ENCODE data around the gene LIN28B.

The LIN28B gene

GRCh38 chr6:105034470-105034869, 77.6 kb downstream of the LIN28B start:
- Histone ChIP-seq H3K27me3 (ENCODE audit: insufficient read depth, poor library complexity, severe bottlenecking) (no peaks in the 10 kb centered on the region), H3K27ac (replicated peaks) (no peak overlapping the region), H3K4me3 (replicated peaks; ENCODE audit: insufficient read depth, low read length) (no peak overlapping the region)
- no peak for DNase-seq (ENCODE audit: low read depth in 1 of 2, low spot score in 1 of 2)
- TF ChIP-seq GABPA (IDR thresholded peaks at IDR 0.05; ENCODE audit: low read depth) = no peak
- TF ChIP-seq REST (IDR thresholded peaks at IDR 0.05; ENCODE audit: insufficient replicate concordance, low read depth) = no peak
- TF ChIP-seq SPI1 (IDR thresholded peaks at IDR 0.05; ENCODE audit: borderline replicate concordance, low read depth) = no peak
- TF ChIP-seq, protein P1, sequence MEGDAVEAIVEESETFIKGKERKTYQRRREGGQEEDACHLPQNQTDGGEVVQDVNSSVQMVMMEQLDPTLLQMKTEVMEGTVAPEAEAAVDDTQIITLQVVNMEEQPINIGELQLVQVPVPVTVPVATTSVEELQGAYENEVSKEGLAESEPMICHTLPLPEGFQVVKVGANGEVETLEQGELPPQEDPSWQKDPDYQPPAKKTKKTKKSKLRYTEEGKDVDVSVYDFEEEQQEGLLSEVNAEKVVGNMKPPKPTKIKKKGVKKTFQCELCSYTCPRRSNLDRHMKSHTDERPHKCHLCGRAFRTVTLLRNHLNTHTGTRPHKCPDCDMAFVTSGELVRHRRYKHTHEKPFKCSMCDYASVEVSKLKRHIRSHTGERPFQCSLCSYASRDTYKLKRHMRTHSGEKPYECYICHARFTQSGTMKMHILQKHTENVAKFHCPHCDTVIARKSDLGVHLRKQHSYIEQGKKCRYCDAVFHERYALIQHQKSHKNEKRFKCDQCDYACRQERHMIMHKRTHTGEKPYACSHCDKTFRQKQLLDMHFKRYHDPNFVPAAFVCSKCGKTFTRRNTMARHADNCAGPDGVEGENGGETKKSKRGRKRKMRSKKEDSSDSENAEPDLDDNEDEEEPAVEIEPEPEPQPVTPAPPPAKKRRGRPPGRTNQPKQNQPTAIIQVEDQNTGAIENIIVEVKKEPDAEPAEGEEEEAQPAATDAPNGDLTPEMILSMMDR (IDR thresholded peaks at IDR 0.05; ENCODE audit: insufficient read depth, low read length) = no peak
- no peak for TF ChIP-seq POLR2AphosphoS5 (IDR thresholded peaks at IDR 0.05; ENCODE audit: low read depth)

DNA sequence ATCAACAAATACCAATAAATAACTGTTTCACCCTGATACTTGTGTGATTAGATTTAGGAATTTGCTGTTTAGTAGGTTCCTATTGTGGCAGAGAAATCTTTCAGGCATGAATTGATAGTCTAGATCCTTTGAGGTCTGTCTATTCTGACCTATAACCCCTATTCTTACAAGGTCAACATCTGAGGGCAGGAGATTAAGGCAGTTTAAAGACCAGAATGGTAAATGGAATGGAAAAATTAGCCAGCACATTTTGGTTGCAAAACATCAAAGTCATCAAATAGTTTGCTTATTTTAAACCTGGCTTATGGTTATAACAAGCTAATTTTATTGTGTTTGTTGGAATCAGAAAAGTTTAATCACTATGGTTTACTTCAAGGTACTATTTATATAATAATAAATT, 78.4 kb downstream of the LIN28B start:
- no peak for DNase-seq (ENCODE audit: low read depth in 1 of 2, low spot score in 1 of 2)
- TF ChIP-seq POLR2AphosphoS5 (IDR thresholded peaks at IDR 0.05; ENCODE audit: low read depth) (no peak), SPI1 (IDR thresholded peaks at IDR 0.05; ENCODE audit: borderline replicate concordance, low read depth) (no peak)
- no peak overlapping the region for H3K4me3 ChIP-seq (replicated peaks; ENCODE audit: insufficient read depth, low read length)
- H3K27ac ChIP-seq (replicated peaks) = no peak overlapping the region
- H3K27me3 ChIP-seq (ENCODE audit: insufficient read depth, poor library complexity, severe bottlenecking) = no peaks in the 10 kb centered on the region

DNA sequence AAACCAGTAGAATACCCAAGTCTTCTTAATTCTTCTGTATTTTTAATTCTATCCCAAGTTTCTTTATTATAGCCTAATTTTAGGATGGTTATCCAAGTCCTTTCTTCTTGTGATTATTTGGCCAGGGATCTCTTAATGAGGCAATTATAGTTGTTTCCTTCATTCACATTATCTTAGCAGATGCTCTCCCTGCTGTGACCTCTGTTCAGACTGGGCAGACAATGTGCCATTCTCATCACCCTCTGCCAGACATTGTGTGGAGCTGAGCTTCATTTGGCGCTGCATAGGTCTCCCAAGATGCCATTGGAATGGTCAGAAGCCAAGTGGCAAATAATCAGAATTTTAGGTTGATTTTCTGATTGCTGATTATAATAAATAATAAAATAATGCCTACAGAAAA, 79.4 kb downstream of the LIN28B start:
- no peak overlapping the region for H3K27ac ChIP-seq (replicated peaks)
- no peak for DNase-seq (ENCODE audit: low read depth in 1 of 2, low spot score in 1 of 2)
- H3K27me3 ChIP-seq (ENCODE audit: insufficient read depth, poor library complexity, severe bottlenecking) = no peaks in the 10 kb centered on the region
- H3K4me3 ChIP-seq (replicated peaks; ENCODE audit: insufficient read depth, low read length) = no peak overlapping the region
- TF ChIP-seq REST (IDR thresholded peaks at IDR 0.05; ENCODE audit: insufficient replicate concordance, low read depth) (no peak), POLR2AphosphoS5 (IDR thresholded peaks at IDR 0.05; ENCODE audit: low read depth) (no peak), GABPA (IDR thresholded peaks at IDR 0.05; ENCODE audit: low read depth) (no peak), SPI1 (IDR thresholded peaks at IDR 0.05; ENCODE audit: borderline replicate concordance, low read depth) (no peak)
- TF ChIP-seq, protein P1 (IDR thresholded peaks at IDR 0.05; ENCODE audit: insufficient read depth, low read length) = no peak

DNA sequence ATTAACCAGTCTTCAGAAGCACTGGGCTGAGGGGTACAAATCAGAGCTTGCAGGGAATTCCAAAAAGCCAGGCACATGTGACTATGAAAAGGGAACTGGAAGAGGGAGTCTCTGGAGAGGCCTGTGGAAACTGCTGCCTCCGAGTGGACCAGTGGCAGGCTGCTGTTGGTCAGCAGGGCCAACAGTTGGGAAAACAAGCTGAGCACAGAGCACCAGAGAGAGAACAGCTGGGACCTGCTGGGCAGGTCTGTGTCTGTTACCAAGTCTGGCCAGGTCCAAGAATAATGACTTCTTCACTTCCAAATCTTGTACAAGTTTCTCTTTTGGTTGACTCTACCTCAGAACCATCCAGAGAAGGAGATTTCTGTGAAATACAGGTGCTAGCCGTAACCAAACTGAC, 81.4 kb downstream of the LIN28B start:
- no peak for DNase-seq (ENCODE audit: low read depth in 1 of 2, low spot score in 1 of 2)
- Histone ChIP-seq H3K4me3 (replicated peaks; ENCODE audit: insufficient read depth, low read length) (no peak overlapping the region), H3K27me3 (ENCODE audit: insufficient read depth, poor library complexity, severe bottlenecking) (peaks cover 2% of the 10 kb centered on the region), H3K27ac (replicated peaks) (no peak overlapping the region)
- TF ChIP-seq, protein P1 (IDR thresholded peaks at IDR 0.05; ENCODE audit: insufficient read depth, low read length) = no peak
